Measurements from ENCODE around the gene RPL38.

RPL38 gene

GRCh38 chr17:74212209-74212912 lies 8.9 kb downstream of the RPL38 start:
- DNase-seq (no peak), ATAC-seq (peak; percentile 33)
- peaks cover 94% of the 10 kb centered on the region for H3K4me1 Mint-ChIP-seq
- H3K27ac Mint-ChIP-seq, result peak overlapping the region; percentile 26 to 85
- H3K4me3 Mint-ChIP-seq, result peak overlapping the region; percentile 82 to 91
- H3K27me3 Mint-ChIP-seq, result peaks cover 8% of the 10 kb centered on the region
- H3K9me3 Mint-ChIP-seq, result no peaks in the 10 kb centered on the region

DNA sequence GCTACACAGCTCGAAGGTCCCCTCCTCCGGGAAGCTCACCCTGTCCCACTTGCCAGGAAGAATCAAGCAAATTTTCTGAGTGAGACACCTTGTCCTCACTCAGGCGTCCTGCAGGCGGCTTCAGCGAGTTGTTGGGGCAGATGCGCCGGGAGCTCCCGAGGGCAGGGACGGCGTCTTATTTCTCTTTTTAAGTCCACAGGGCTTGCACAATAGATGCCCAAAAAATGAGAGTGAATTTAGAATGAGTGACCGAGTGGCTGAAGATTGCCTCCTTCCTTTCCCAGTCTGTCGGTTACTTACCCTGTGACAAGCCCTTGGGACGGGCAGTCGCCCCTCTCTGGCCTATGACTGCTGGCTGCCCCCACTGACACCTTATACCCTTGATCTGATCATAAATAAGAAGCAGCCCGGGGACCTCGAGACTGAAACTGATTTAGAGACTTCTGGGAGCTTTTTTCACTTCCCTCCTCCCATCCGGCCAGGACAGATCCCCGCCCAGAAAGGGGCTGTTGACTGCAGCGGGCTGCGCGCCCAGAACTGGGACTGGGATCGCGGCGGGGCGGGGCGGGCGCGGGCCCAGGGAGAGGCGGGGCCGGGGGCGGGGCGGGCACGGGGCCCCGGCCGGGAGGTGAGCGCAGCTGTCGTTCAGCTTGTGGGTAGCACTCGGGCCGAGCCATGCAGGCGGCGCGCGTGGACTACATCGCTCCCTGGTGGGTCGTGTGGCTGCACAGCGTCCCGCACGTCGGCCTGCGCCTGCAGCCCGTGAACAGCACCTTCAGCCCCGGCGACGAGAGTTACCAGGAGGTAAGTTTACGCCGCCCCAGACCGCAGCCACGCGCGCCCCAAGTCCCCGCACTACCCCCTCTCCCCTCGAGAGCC lies 9.7 kb downstream of the RPL38 start, which contains the start of gene TTYH2:
Gene TTYH2 (plus strand): TSS at position 659 of the 879 bp plus-strand sequence. CDS start 17 bp downstream, at position 676.
- ATAC-seq, result peak; percentile 73
- peak within 1 kb of the TSS; percentile 36 to 85 for H3K27ac Mint-ChIP-seq
- no peaks in the 10 kb centered on the region for H3K9me3 Mint-ChIP-seq
- H3K4me1 Mint-ChIP-seq, result peaks cover 86% of the 10 kb centered on the region
- DNase-seq, result peak; percentile 65 to 66
- peak within 1 kb of the TSS; percentile 82 to 91 for H3K4me3 Mint-ChIP-seq
- peaks cover 8% of the 10 kb centered on the region for H3K27me3 Mint-ChIP-seq

GRCh38 chr17:74213861-74214391 lies 10.4 kb downstream of the RPL38 start:
- Mint-ChIP-seq H3K4me3 (peak overlapping the region; percentile 82 to 91), H3K27ac (no peak overlapping the region), H3K27me3 (peaks cover 8% of the 10 kb centered on the region), H3K4me1 (peaks cover 79% of the 10 kb centered on the region), H3K9me3 (no peaks in the 10 kb centered on the region)
- ATAC-seq (no peak), DNase-seq (no peak)

- H3K4me3 Mint-ChIP-seq, result peak overlapping the region; percentile 82 to 91
- H3K27me3 Mint-ChIP-seq, result peaks cover 8% of the 10 kb centered on the region
- H3K27ac Mint-ChIP-seq, result no peak overlapping the region
- no peaks in the 10 kb centered on the region for H3K9me3 Mint-ChIP-seq
- H3K4me1 Mint-ChIP-seq, result peaks cover 71% of the 10 kb centered on the region
- ATAC-seq (no peak), DNase-seq (no peak)
Measured at GRCh38 chr17:74214484-74215341, 11.2 kb downstream of the RPL38 start.

DNA sequence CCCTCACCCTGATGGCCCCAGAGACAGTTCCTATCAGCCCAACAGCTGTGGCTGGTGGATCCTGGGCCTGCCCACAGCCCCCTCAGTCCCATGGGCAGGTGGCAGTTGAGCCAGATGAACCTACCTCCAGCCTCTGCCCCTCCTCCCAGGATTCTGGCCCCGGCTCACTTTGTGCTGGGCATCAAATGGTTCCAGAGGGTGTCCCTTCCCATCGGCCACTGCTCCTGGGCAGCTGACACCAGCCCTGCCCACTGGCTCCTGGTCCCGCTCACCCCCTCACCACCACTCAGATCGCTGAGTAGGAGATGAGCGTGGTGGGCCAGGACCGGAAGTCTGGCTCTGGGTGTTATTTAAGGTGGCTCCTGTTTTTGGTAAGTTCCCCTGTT lies 11.9 kb downstream of the RPL38 start:
- DNase-seq (no peak), ATAC-seq (no peak)
- Mint-ChIP-seq H3K4me1 (peaks cover 65% of the 10 kb centered on the region), H3K27ac (no peak overlapping the region), H3K27me3 (peaks cover 8% of the 10 kb centered on the region), H3K9me3 (no peaks in the 10 kb centered on the region), H3K4me3 (peak overlapping the region in 1 of 2 donors; percentile 50)

GRCh38 chr17:74216505-74216904 lies 13.0 kb downstream of the RPL38 start:
- Mint-ChIP-seq H3K9me3 (no peaks in the 10 kb centered on the region), H3K4me1 (peaks cover 54% of the 10 kb centered on the region), H3K27me3 (peaks cover 8% of the 10 kb centered on the region), H3K4me3 (no peak overlapping the region), H3K27ac (no peak overlapping the region)
- DNase-seq (no peak), ATAC-seq (no peak)

GRCh38 chr17:74217037-74217730 lies 13.7 kb downstream of the RPL38 start:
- ATAC-seq (no peak), DNase-seq (no peak)
- peaks cover 8% of the 10 kb centered on the region for H3K27me3 Mint-ChIP-seq
- H3K4me1 Mint-ChIP-seq, result peaks cover 47% of the 10 kb centered on the region
- peak overlapping the region in 1 of 2 donors; percentile 12 for H3K27ac Mint-ChIP-seq
- H3K9me3 Mint-ChIP-seq, result no peaks in the 10 kb centered on the region
- H3K4me3 Mint-ChIP-seq, result no peak overlapping the region

DNA sequence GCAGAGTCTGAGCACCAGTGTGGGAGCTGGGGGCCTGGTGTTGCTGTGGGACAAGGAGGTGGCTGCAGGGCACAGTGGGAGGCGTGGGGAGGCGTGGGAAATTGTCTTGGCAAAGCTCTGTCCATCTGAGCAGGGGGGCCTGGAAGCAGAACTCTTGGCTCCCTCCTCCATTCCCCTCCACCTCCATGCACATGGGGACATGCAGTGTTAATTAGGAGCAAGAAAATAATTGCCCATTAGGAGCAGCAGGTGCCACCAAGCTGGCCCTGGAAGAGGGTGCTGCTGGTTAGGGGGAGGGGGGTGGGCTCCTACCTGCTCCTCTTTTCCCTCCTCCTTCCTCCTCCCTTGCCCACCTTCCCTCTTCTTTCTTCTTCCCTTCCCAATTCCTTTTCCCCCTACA lies 14.4 kb downstream of the RPL38 start:
- no peak overlapping the region for H3K4me3 Mint-ChIP-seq
- no peak for ATAC-seq
- H3K27ac Mint-ChIP-seq, result no peak overlapping the region
- H3K9me3 Mint-ChIP-seq, result no peaks in the 10 kb centered on the region
- peaks cover 8% of the 10 kb centered on the region for H3K27me3 Mint-ChIP-seq
- peaks cover 40% of the 10 kb centered on the region for H3K4me1 Mint-ChIP-seq
- no peak for DNase-seq

- H3K9me3 Mint-ChIP-seq, result no peaks in the 10 kb centered on the region
- no peak for ATAC-seq
- DNase-seq, result no peak
Measured at GRCh38 chr17:74218436-74218835, 15.0 kb downstream of the RPL38 start.

GRCh38 chr17:74219576-74220133 lies 16.2 kb downstream of the RPL38 start:
- no peaks in the 10 kb centered on the region for H3K9me3 Mint-ChIP-seq
- no peak overlapping the region for H3K27ac Mint-ChIP-seq
- peaks cover 23% of the 10 kb centered on the region for H3K4me1 Mint-ChIP-seq

More at GRCh38 chr17:74218436-74218835, 15.0 kb downstream of the RPL38 start:
- H3K4me3 Mint-ChIP-seq, result no peak overlapping the region
- peaks cover 34% of the 10 kb centered on the region for H3K4me1 Mint-ChIP-seq
- H3K27me3 Mint-ChIP-seq, result peaks cover 8% of the 10 kb centered on the region
- no peak overlapping the region for H3K27ac Mint-ChIP-seq

GRCh38 chr17:74220219-74220618 lies 16.7 kb downstream of the RPL38 start:
- no peaks in the 10 kb centered on the region for H3K9me3 Mint-ChIP-seq
- H3K27ac Mint-ChIP-seq, result no peak overlapping the region
- H3K27me3 Mint-ChIP-seq, result no peaks in the 10 kb centered on the region
- H3K4me1 Mint-ChIP-seq, result peaks cover 17% of the 10 kb centered on the region
- ATAC-seq (no peak), DNase-seq (no peak)
- no peak overlapping the region for H3K4me3 Mint-ChIP-seq

More at GRCh38 chr17:74219576-74220133, 16.2 kb downstream of the RPL38 start:
- no peak for ATAC-seq
- Mint-ChIP-seq H3K27me3 (peaks cover 1% of the 10 kb centered on the region), H3K4me3 (no peak overlapping the region)
- no peak for DNase-seq

GRCh38 chr17:74220946-74221818 lies 17.7 kb downstream of the RPL38 start:
- ATAC-seq, result no peak
- Mint-ChIP-seq H3K27ac (no peak overlapping the region), H3K9me3 (no peaks in the 10 kb centered on the region), H3K27me3 (no peaks in the 10 kb centered on the region), H3K4me3 (no peak overlapping the region), H3K4me1 (peaks cover 8% of the 10 kb centered on the region)
- DNase-seq, result no peak

- Mint-ChIP-seq H3K9me3 (no peaks in the 10 kb centered on the region), H3K27ac (no peak overlapping the region), H3K4me3 (no peak overlapping the region), H3K27me3 (no peaks in the 10 kb centered on the region), H3K4me1 (no peaks in the 10 kb centered on the region)
- ATAC-seq (no peak), DNase-seq (no peak)
Measured at GRCh38 chr17:74222399-74222798, 18.9 kb downstream of the RPL38 start.

All from stimulated activated naive CD8-positive, alpha-beta T cell treated with anti-CD3 and anti-CD28 coated beads, Interleukin-15, amount 100 ng/mL, for 72 hours (primary cell).